CD4-positive, CD25-positive, alpha-beta regulatory T cell (primary cell): ENCODE results near the gene NKIRAS2. TPM values are rescaled to one million over a fixed set of nuclear protein-coding genes. Genes with fewer than 3 reads are reported as not detected.
A peak's percentile ranks its signal among the peaks of the same experiment; 100 is the strongest.

Experiments
- ATAC-seq, 2 donors: fragments of 150-1000 bp; cut with Tn5 transposase; one replicate each; pipeline ENCODE4 v1.10.0; 2021; ENCODE audit warnings: low read depth in 2 of 2, moderate number of reproducible peaks in 2 of 2, moderate library complexity in 1 of 2
- DNase-seq, 3 donors: peaks; one replicate each; pipeline versions ENCODE4 v3.0.0 to v3.0.0-alpha.2; 2012 to 2022; ENCODE audit warnings: mixed read lengths in 1 of 3
- H3K27ac ChIP-seq: one replicate; pipeline ENCODE4 v1.7.0; 2013; ENCODE audit warnings: mild to moderate bottlenecking, low read length; ENCODE audit not compliant: insufficient read depth, poor library complexity, severe bottlenecking
- H3K27me3 ChIP-seq: one replicate; pipeline ENCODE4 v1.7.0; 2013; ENCODE audit warnings: low read length; ENCODE audit not compliant: control insufficient read depth, insufficient read depth
- H3K36me3 ChIP-seq: one replicate; pipeline ENCODE4 v1.7.0; 2013; ENCODE audit warnings: mild to moderate bottlenecking, low read length, moderate library complexity; ENCODE audit not compliant: control insufficient read depth, insufficient read depth
- H3K4me1 ChIP-seq: 2 replicates; pipeline ENCODE4 v1.7.0; 2013; ENCODE audit warnings: mild to moderate bottlenecking, low read length; ENCODE audit not compliant: insufficient read depth, control insufficient read depth, poor library complexity, severe bottlenecking
- H3K4me3 ChIP-seq: one replicate; pipeline ENCODE4 v1.7.0; 2013; ENCODE audit warnings: low read depth, mild to moderate bottlenecking, low read length, moderate library complexity
- H3K9me3 ChIP-seq, 2 experiments: 1 replicate in 1 of 2; 2 replicates in 1 of 2; pipeline ENCODE4 v1.7.0; 2013; ENCODE audit warnings: low read length in 2 of 2, mild to moderate bottlenecking in 1 of 2, moderate library complexity in 1 of 2; ENCODE audit not compliant: control insufficient read depth in 2 of 2
- H3K27ac Mint-ChIP-seq, 3 donors: one replicate each; pipeline ENCODE4 v1.8.0; 2020 to 2022; ENCODE audit warnings: mild to moderate bottlenecking in 3 of 3, mixed read lengths in 3 of 3, moderate library complexity in 2 of 3
- H3K27me3 Mint-ChIP-seq: one replicate; pipeline ENCODE4 v1.8.0; 2022; ENCODE audit warnings: mild to moderate bottlenecking, mixed read lengths
- H3K36me3 Mint-ChIP-seq: one replicate; pipeline ENCODE4 v1.8.0; 2020; ENCODE audit warnings: mixed read lengths
- H3K4me1 Mint-ChIP-seq, 4 donors: one replicate each; pipeline ENCODE4 v1.8.0; 2020 to 2022; ENCODE audit warnings: mixed read lengths in 4 of 4, mild to moderate bottlenecking in 1 of 4
- H3K4me3 Mint-ChIP-seq, 4 donors: one replicate each; pipeline ENCODE4 v1.8.0; 2020 to 2022; ENCODE audit warnings: mild to moderate bottlenecking in 4 of 4, mixed read lengths in 4 of 4, moderate library complexity in 3 of 4
- H3K9me3 Mint-ChIP-seq, 7 donors: one replicate each; pipeline ENCODE4 v1.8.0; 2020 to 2022; ENCODE audit warnings: mixed read lengths in 7 of 7, mild to moderate bottlenecking in 3 of 7, moderate library complexity in 2 of 7
- polyA plus RNA-seq, 4 donors: library from polyadenylated mRNA; unstranded; fragments of 300-500 nt; fragmentation: Illumina TruSeq; gene quantifications; one replicate each; pipeline ENCODE4 v1.2.3, GENCODE V29; 2021
- total RNA-seq: library from RNA; stranded (reverse); gene quantifications from one replicate; pipeline ENCODE4 v1.2.3, GENCODE V29; 2022

Gene NKIRAS2
- total and polyA plus RNA-seq, 5 donors from 2014 or later = 14.6 to 25.8 (median 22.5) TPM

- Mint-ChIP-seq H3K4me1 (peaks cover 0 to 11% (median 0%) of the 10 kb centered on the region in 4 donors), H3K27me3 (peaks cover 54% of the 10 kb centered on the region), H3K9me3 (peaks cover 0 to 5% (median 0%) of the 10 kb centered on the region in 7 donors), H3K36me3 (no peaks in the 10 kb centered on the region), H3K4me3 (no peak overlapping the region), H3K27ac (no peak overlapping the region)
- H3K4me3 ChIP-seq = no peak overlapping the region
- no peaks in the 10 kb centered on the region for H3K9me3 ChIP-seq
- peaks cover 11% of the 10 kb centered on the region for H3K4me1 ChIP-seq
- ATAC-seq (no peak), DNase-seq (no peak)
- no peaks in the 10 kb centered on the region for H3K36me3 ChIP-seq
- peaks cover 11% of the 10 kb centered on the region for H3K27me3 ChIP-seq
- no peak overlapping the region for H3K27ac ChIP-seq
Observed at GRCh38 chr17:42052346-42052877, 32.5 kb downstream of the NKIRAS2 start.

GRCh38 chr17:42053731-42054500, 34.0 kb downstream of the NKIRAS2 start:
- DNase-seq = no peak
- Histone ChIP-seq H3K4me1 (peaks cover 11% of the 10 kb centered on the region), H3K27ac (no peak overlapping the region), H3K4me3 (no peak overlapping the region), H3K27me3 (peaks cover 11% of the 10 kb centered on the region), H3K36me3 (no peaks in the 10 kb centered on the region), H3K9me3 (no peaks in the 10 kb centered on the region)
- H3K27ac Mint-ChIP-seq = no peak overlapping the region
- H3K36me3 Mint-ChIP-seq = no peaks in the 10 kb centered on the region
- ATAC-seq = no peak
- peaks cover 43% of the 10 kb centered on the region for H3K27me3 Mint-ChIP-seq
- peaks cover 0 to 5% (median 0%) of the 10 kb centered on the region in 7 donors for H3K9me3 Mint-ChIP-seq
- H3K4me1 Mint-ChIP-seq = peaks cover 0 to 11% (median 0%) of the 10 kb centered on the region in 4 donors
- H3K4me3 Mint-ChIP-seq = no peak overlapping the region

GRCh38 chr17:42055027-42055426, 35.1 kb downstream of the NKIRAS2 start:
- peaks cover 34% of the 10 kb centered on the region for H3K27me3 Mint-ChIP-seq
- Histone ChIP-seq H3K4me1 (peaks cover 8% of the 10 kb centered on the region), H3K9me3 (no peaks in the 10 kb centered on the region), H3K27me3 (peaks cover 4% of the 10 kb centered on the region), H3K4me3 (no peak overlapping the region), H3K27ac (no peak overlapping the region), H3K36me3 (no peaks in the 10 kb centered on the region)
- DNase-seq (no peak), ATAC-seq (no peak)
- H3K27ac Mint-ChIP-seq = no peak overlapping the region
- no peaks in the 10 kb centered on the region for H3K36me3 Mint-ChIP-seq
- peaks cover 0 to 5% (median 0%) of the 10 kb centered on the region in 7 donors for H3K9me3 Mint-ChIP-seq
- peaks cover 0 to 7% (median 1%) of the 10 kb centered on the region in 4 donors for H3K4me1 Mint-ChIP-seq
- H3K4me3 Mint-ChIP-seq = no peak overlapping the region

DNA sequence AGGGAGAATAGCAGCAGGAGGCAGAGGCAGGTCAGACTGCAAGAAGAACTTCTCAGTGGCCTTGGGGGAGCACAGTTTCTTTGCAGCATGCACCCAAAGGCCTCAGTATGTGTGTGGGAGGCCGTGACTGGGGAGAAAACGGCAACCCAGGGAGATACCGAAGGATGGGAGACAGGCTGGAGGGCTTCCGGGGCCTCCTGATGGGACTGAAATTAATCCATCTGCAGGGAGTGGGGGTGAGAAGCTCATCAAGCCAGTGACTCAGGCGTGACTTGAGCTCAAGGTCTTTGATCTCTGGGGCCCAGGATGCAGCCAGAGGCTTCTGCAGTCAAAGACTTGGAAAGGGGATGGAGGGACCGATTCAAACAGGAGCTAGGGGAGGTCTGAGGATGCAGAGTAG, 35.6 kb downstream of the NKIRAS2 start:
- no peak overlapping the region for H3K27ac ChIP-seq
- H3K9me3 ChIP-seq = no peaks in the 10 kb centered on the region
- H3K4me1 ChIP-seq = peaks cover 4% of the 10 kb centered on the region
- Mint-ChIP-seq H3K27ac (no peak overlapping the region), H3K9me3 (peaks cover 0 to 5% (median 0%) of the 10 kb centered on the region in 7 donors), H3K27me3 (peaks cover 39% of the 10 kb centered on the region), H3K4me3 (no peak overlapping the region), H3K36me3 (no peaks in the 10 kb centered on the region), H3K4me1 (peaks cover 0 to 7% (median 2%) of the 10 kb centered on the region in 4 donors)
- DNase-seq (no peak), ATAC-seq (no peak)
- no peaks in the 10 kb centered on the region for H3K36me3 ChIP-seq
- peaks cover 4% of the 10 kb centered on the region for H3K27me3 ChIP-seq
- no peak overlapping the region for H3K4me3 ChIP-seq

- Histone ChIP-seq H3K27ac (no peak overlapping the region), H3K9me3 (no peaks in the 10 kb centered on the region), H3K36me3 (no peaks in the 10 kb centered on the region), H3K4me1 (no peaks in the 10 kb centered on the region), H3K27me3 (peaks cover 4% of the 10 kb centered on the region), H3K4me3 (no peak overlapping the region)
- ATAC-seq = no peak
- H3K27ac Mint-ChIP-seq = no peak overlapping the region
- peaks cover 0 to 4% (median 0%) of the 10 kb centered on the region in 4 donors for H3K4me1 Mint-ChIP-seq
- no peak overlapping the region for H3K4me3 Mint-ChIP-seq
- H3K27me3 Mint-ChIP-seq = peaks cover 33% of the 10 kb centered on the region
- no peak for DNase-seq
- H3K9me3 Mint-ChIP-seq = peaks cover 0 to 3% (median 0%) of the 10 kb centered on the region in 7 donors
- H3K36me3 Mint-ChIP-seq = no peaks in the 10 kb centered on the region
Observed at GRCh38 chr17:42056635-42057034, 36.7 kb downstream of the NKIRAS2 start.

- Mint-ChIP-seq H3K4me1 (peaks cover 0 to 4% (median under 1%) of the 10 kb centered on the region in 4 donors), H3K4me3 (no peak overlapping the region), H3K36me3 (no peaks in the 10 kb centered on the region), H3K27me3 (peaks cover 29% of the 10 kb centered on the region), H3K27ac (no peak overlapping the region), H3K9me3 (peaks cover 0 to 3% (median 0%) of the 10 kb centered on the region in 7 donors)
- Histone ChIP-seq H3K4me3 (no peak overlapping the region), H3K27ac (no peak overlapping the region), H3K27me3 (peaks cover 4% of the 10 kb centered on the region), H3K9me3 (no peaks in the 10 kb centered on the region), H3K4me1 (no peaks in the 10 kb centered on the region), H3K36me3 (no peaks in the 10 kb centered on the region)
- DNase-seq = no peak
- ATAC-seq = no peak
Observed at GRCh38 chr17:42058063-42058462, 38.2 kb downstream of the NKIRAS2 start.

DNA sequence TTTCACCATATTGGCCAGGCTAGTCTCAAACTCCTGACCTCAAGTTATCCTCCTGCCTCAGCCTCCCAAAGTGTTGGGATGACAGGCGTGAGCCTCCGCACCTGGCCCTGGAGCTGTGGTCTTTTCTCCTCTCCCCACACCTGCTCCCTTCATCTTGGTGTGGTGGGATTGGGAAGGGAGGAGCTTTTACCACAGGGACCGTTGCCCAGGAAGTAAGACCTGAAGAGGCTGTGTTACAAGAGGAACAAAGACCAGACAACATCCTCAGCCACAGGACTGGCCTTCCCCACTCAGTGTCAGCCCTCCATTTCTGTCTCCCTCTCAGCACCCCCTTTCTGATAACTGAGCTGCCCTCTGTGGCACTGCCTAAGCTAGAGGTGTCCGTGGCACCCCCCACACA, 39.9 kb downstream of the NKIRAS2 start:
- H3K36me3 ChIP-seq = no peaks in the 10 kb centered on the region
- no peaks in the 10 kb centered on the region for H3K27me3 ChIP-seq
- DNase-seq (no peak), ATAC-seq (no peak)
- H3K4me1 ChIP-seq = no peaks in the 10 kb centered on the region
- H3K27me3 Mint-ChIP-seq = peaks cover 22% of the 10 kb centered on the region
- H3K9me3 Mint-ChIP-seq = peaks cover 0 to 3% (median 0%) of the 10 kb centered on the region in 7 donors
- H3K27ac Mint-ChIP-seq = peak overlapping the region in 2 of 3 donors; percentile 66 to 82
- H3K4me1 Mint-ChIP-seq = peaks cover 0 to 12% (median 7%) of the 10 kb centered on the region in 4 donors
- no peak overlapping the region for H3K27ac ChIP-seq
- H3K4me3 ChIP-seq = no peak overlapping the region
- no peaks in the 10 kb centered on the region for H3K36me3 Mint-ChIP-seq
- no peak overlapping the region for H3K4me3 Mint-ChIP-seq
- no peaks in the 10 kb centered on the region for H3K9me3 ChIP-seq
